Epithelial cell of prostate (primary cell): ENCODE results near the gene TRAFD1.
"Not testable (repeated sequence)": the region's sequence is repeated elsewhere in the genome, so short reads cannot be mapped to it uniquely, and the experiment has no call there.

Source experiments
- DNase-seq: peaks from one replicate; pipeline ENCODE4 v3.0.0-alpha.2; 2011; ENCODE audit warnings: low read depth, low spot score
- H3K27ac ChIP-seq: fragments of 450-650 bp; 2 replicates; pipeline ENCODE4 v1.5.1; 2017; ENCODE audit warnings: mild to moderate bottlenecking

TRAFD1 gene

GRCh38 chr12:112153893-112154219 is 28.5 kb downstream of the TRAFD1 start:
- H3K27ac ChIP-seq: no peak overlapping the region
- no peak for DNase-seq

- not testable (repeated sequence) for DNase-seq
Observed at GRCh38 chr12:112158461-112159145, 33.2 kb downstream of the TRAFD1 start.

GRCh38 chr12:112159146-112159541 is 33.8 kb downstream of the TRAFD1 start:
- DNase-seq: no peak
- H3K27ac ChIP-seq: no peak overlapping the region

More at GRCh38 chr12:112158461-112159145, 33.2 kb downstream of the TRAFD1 start:
- H3K27ac ChIP-seq: not testable (repeated sequence)

- no peak overlapping the region for H3K27ac ChIP-seq
- no peak for DNase-seq
Observed at GRCh38 chr12:112160611-112161010, 35.3 kb downstream of the TRAFD1 start.

- no peak overlapping the region for H3K27ac ChIP-seq
- DNase-seq: no peak
Observed at GRCh38 chr12:112161711-112162110, 36.4 kb downstream of the TRAFD1 start.

GRCh38 chr12:112162241-112162790 is 37.0 kb downstream of the TRAFD1 start:
- no peak for DNase-seq
- H3K27ac ChIP-seq: no peak overlapping the region

- no peak for DNase-seq
- H3K27ac ChIP-seq: no peak overlapping the region
Observed at GRCh38 chr12:112163056-112163455, 37.7 kb downstream of the TRAFD1 start.

GRCh38 chr12:112163471-112163991 is 38.2 kb downstream of the TRAFD1 start:
- no peak overlapping the region for H3K27ac ChIP-seq
- DNase-seq: no peak

- no peak for DNase-seq
- no peak overlapping the region for H3K27ac ChIP-seq
Observed at GRCh38 chr12:112164011-112164660, 38.8 kb downstream of the TRAFD1 start.

GRCh38 chr12:112165624-112166023 is 40.3 kb downstream of the TRAFD1 start:
- H3K27ac ChIP-seq: no peak overlapping the region

GRCh38 chr12:112166051-112167015 is 41.0 kb downstream of the TRAFD1 start:
- no peak overlapping the region for H3K27ac ChIP-seq
- no peak for DNase-seq

More at GRCh38 chr12:112165624-112166023, 40.3 kb downstream of the TRAFD1 start:
- DNase-seq: no peak

- H3K27ac ChIP-seq: no peak overlapping the region
- no peak for DNase-seq
Observed at GRCh38 chr12:112167031-112167461, 41.7 kb downstream of the TRAFD1 start.

- H3K27ac ChIP-seq: no peak overlapping the region
- DNase-seq: no peak
Observed at GRCh38 chr12:112167718-112168525, 42.6 kb downstream of the TRAFD1 start.

- DNase-seq: no peak
- no peak overlapping the region for H3K27ac ChIP-seq
Observed at GRCh38 chr12:112168561-112168971, 43.2 kb downstream of the TRAFD1 start.

GRCh38 chr12:112169161-112169872 is 44.0 kb downstream of the TRAFD1 start:
- no peak overlapping the region for H3K27ac ChIP-seq
- DNase-seq: no peak

- no peak for DNase-seq
- H3K27ac ChIP-seq: no peak overlapping the region
Observed at GRCh38 chr12:112169966-112170365, 44.6 kb downstream of the TRAFD1 start.

GRCh38 chr12:112170376-112170775 is 45.0 kb downstream of the TRAFD1 start:
- no peak for DNase-seq
- no peak overlapping the region for H3K27ac ChIP-seq

GRCh38 chr12:112170971-112171596 is 45.7 kb downstream of the TRAFD1 start:
- no peak for DNase-seq
- no peak overlapping the region for H3K27ac ChIP-seq
